H1 (cell line): ENCODE measurements around the gene TGFB2.

Source experiments
- ATF3 ChIP-seq: IDR thresholded peaks from 2 replicates; pipeline ENCODE4 v1.6.1; 2011; ENCODE audit warnings: low read depth, mild to moderate bottlenecking, low read length; ENCODE audit not compliant: insufficient read depth
- CEBPB ChIP-seq: IDR thresholded peaks from 2 replicates; pipeline ENCODE4 v1.6.1; 2012; ENCODE audit warnings: low read depth, low read length
- CTBP2 ChIP-seq: IDR thresholded peaks from 2 replicates; pipeline ENCODE4 v1.7.0; 2011; ENCODE audit warnings: borderline replicate concordance, mild to moderate bottlenecking, moderate library complexity, mixed read lengths, low read length; ENCODE audit not compliant: insufficient read depth, insufficient read length
- CTCF ChIP-seq, 3 experiments: IDR thresholded peaks; 1 replicate in 2 of 3; 2 replicates in 1 of 3; pipeline versions ENCODE4 v1.5.1 to v1.6.1; 2011; ENCODE audit warnings: low read length in 3 of 3, mild to moderate bottlenecking in 3 of 3, inconsistent platforms in 2 of 3, low read depth in 1 of 3, moderate library complexity in 1 of 3; ENCODE audit not compliant: insufficient read depth in 1 of 3; ENCODE audit errors: control extremely low read depth in 1 of 3
- EP300 ChIP-seq, 2 experiments: IDR thresholded peaks; 1 replicate in 1 of 2; 2 replicates in 1 of 2; pipeline ENCODE4 v1.6.1; 2011 to 2012; ENCODE audit warnings: low read depth in 2 of 2, low read length in 2 of 2, mild to moderate bottlenecking in 2 of 2, borderline replicate concordance in 1 of 2, inconsistent platforms in 1 of 2, moderate library complexity in 1 of 2
- EZH2 ChIP-seq: fragments of 200-600 bp; sonication (generic); IDR thresholded peaks from 2 replicates; pipeline ENCODE4 v1.7.1; 2012; ENCODE audit warnings: low read depth, mild to moderate bottlenecking, moderate library complexity, low read length, inconsistent platforms; ENCODE audit not compliant: severe bottlenecking
- POLR2A ChIP-seq, 2 experiments: IDR thresholded peaks; 1 replicate in 1 of 2; 2 replicates in 1 of 2; pipeline ENCODE4 v1.6.1; 2011; ENCODE audit warnings: low read depth in 2 of 2, low read length in 2 of 2, mild to moderate bottlenecking in 2 of 2; ENCODE audit errors: control extremely low read depth in 1 of 2
- POLR2AphosphoS5 ChIP-seq: IDR thresholded peaks from 2 replicates; pipeline ENCODE4 v1.6.1; 2011; ENCODE audit warnings: low read depth, low read length
- RAD21 ChIP-seq, 2 experiments: IDR thresholded peaks in 1 of 2; conservative IDR thresholded peaks in 1 of 2; 2 replicates each; pipeline ENCODE4 v1.6.1; 2011; ENCODE audit warnings: low read depth in 2 of 2, low read length in 2 of 2, improper control_type of control experiment in 1 of 2, inconsistent platforms in 1 of 2, mild to moderate bottlenecking in 1 of 2, moderate library complexity in 1 of 2
- TAF1 ChIP-seq: IDR thresholded peaks from 2 replicates; pipeline ENCODE4 v1.6.1; 2011; ENCODE audit warnings: mild to moderate bottlenecking, low read depth, low read length
- TCF12 ChIP-seq: IDR thresholded peaks from 2 replicates; pipeline ENCODE4 v1.6.1; 2011; ENCODE audit warnings: low read depth, mild to moderate bottlenecking, low read length
- USF2 ChIP-seq: IDR thresholded peaks from 2 replicates; pipeline ENCODE4 v1.6.1; 2011; ENCODE audit warnings: low read length, improper control_type of control experiment

- TF ChIP-seq ATF3 (no peak), USF2 (no peak), CTCF (IDR thresholded peaks at IDR 0.05; ENCODE audit: control extremely low read depth in 1 of 3, insufficient read depth in 1 of 3, low read depth in 1 of 3, low read length in 3 of 3) (no peak), CTBP2 (no peak), RAD21 (IDR thresholded peaks at IDR 0.05 in 1 of 2, conservative IDR thresholded peaks at IDR 0.05 in 1 of 2; ENCODE audit: low read depth in 2 of 2, low read length in 2 of 2) (no peak), TCF12 (no peak), TAF1 (no peak), CEBPB (no peak), EZH2 (no peak), EP300 (IDR thresholded peaks at IDR 0.05; ENCODE audit: borderline replicate concordance in 1 of 2, low read depth in 2 of 2, low read length in 2 of 2) (no peak), POLR2A (IDR thresholded peaks at IDR 0.05; ENCODE audit: control extremely low read depth in 1 of 2, low read depth in 2 of 2, low read length in 2 of 2) (no peak), POLR2AphosphoS5 (no peak)
Measured at GRCh38 chr1:218478336-218478735, 133.2 kb downstream of the TGFB2 start.
